ELF-1 (cell line): ENCODE data around the gene KCNIP3.

ENCODE experiments used
- DNase-seq: peaks from one replicate; pipeline ENCODE4 v3.0.0-alpha.2; 2016; ENCODE audit warnings: low read depth, low spot score

KCNIP3 gene

DNA sequence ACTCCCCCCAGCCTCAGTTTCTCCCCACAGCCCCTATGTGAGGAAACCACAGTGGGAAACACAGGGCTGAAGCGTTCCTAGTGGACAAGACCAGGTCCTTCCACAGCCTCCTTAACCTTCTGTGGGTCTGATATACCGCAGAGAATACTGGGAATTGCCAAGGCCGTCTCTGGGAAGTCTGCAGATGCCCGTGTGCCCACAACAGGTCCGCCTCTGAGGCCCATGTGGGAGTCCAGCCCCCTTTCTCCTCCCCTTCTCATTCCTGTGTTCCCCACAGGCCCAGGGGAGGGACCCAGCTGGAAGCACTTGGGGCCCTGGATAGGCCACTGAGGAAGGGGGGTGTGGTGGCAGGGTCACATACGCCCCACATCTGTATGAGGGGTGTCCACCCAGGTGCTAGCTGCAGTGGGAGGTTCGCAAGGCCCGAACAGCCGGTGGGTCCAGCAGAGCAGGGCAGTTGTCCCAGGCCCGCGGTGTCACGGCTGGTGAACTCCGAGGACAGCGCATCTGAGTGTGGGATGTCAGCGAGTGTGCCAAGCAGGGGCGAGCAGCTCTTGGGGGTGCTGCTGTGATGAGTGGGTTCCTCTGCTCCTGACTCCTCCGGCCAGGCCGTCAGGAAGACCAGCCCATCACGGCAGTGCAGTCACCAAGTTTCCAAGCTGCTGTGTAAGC lies 2.4 kb upstream of the KCNIP3 start:
- DNase-seq = no peak

DNA sequence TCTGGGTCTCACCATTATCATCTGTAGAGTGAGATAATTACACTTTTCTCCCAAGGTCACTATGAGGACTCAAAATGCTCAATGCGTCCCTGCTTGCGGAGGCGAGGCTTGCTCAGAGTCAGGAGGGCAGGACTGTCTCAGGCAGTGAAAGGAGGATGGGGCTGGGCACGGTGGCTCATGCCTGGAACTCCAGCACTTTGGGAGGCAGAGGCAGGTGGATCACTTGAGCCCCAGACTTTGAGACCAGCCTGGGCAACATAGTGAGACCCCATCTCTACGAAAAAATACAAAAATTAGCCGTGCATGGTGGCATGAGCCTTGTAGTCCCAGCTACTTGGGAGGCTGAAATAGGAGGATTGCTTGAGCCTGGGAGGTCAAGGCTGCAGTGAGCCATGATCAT lies 1.8 kb upstream of the KCNIP3 start:
- DNase-seq = no peak

DNA sequence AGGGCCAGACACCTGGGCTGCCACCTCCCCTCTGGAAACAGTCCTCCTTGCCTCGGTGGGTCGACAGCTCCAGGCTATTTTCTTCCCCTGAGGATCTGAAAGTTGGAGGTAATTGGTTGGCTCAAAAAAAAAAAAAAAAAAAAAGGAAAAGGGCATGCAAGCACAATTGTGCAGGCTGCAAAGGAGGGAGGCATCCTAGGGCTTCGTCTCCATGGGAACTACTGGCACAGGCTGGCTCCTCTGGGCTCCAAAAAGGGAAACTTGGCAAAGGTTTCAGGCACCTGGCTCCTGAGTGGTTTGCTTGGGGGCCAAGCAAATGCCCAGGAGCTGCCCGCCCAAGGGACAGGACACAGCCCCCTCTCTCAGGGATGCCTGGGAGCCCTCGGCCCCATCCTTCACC lies 1.1 kb upstream of the KCNIP3 start:
- no peak for DNase-seq

DNA sequence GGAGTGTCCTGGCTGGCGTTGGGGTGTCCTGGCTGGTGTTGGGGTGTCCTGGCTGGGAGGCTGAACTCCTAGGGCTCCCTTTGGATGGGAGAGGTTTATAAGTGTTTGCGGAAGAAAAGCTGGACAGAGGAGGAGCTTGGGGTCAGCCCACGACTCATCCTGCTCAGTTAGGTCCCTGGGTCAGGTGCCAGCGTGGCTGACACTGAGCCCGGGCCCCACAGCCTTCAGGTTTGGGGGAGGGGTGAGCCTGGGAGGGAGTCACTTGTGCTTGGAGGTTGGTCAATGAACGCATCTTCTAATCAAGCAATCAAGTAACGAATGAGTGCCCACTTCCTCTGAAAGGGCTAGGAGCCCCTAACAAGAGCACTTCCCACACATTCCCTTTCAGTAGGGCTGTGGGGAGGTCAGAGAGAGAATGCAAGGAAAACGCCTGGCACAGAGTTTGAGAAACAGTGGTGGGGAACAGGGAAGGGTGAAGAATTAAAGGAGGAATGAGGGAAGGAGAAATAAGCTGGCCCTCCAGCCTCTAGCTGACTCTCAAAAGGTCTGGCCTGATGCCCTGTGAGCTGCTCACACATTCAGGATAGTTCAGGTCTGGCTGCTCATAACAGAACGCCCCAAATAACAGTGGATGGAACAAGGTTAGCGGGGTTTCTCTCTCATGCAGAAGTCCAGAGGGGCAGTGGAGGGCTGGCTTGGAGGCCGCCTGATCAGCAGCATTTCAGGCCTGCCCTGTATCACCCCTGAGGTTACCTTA lies 670 bp downstream of the KCNIP3 start:
- no peak for DNase-seq

DNA sequence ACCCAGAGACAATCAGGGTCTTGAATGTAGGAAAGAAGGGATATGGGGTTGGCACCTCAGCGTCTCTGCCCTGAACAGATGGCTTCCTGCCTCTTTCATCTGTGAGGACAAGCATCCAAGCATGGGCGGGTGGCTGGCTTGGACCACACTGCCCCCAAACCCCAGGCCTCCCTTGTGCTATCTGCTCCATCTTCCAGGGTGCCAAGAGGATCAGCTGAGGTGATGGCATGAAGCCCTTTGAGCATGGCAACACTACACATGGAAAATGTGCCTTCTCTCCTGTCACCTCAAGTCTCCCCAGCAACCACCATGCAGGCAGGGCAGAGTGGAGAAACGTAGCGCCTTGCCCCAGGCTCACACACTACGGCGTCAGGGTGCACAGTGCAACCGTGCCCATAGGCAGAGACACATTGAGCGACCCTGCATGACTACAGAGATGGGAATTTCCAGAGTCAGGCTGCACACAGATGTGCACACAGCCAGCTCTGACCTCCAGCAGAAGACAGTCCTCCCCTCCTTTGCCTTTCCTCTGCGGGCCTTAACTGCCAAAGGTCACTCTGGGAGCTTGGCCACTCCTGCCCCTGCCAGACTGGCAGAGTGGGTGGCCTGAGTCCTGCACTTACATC lies 1.5 kb downstream of the KCNIP3 start:
- DNase-seq = no peak

DNA sequence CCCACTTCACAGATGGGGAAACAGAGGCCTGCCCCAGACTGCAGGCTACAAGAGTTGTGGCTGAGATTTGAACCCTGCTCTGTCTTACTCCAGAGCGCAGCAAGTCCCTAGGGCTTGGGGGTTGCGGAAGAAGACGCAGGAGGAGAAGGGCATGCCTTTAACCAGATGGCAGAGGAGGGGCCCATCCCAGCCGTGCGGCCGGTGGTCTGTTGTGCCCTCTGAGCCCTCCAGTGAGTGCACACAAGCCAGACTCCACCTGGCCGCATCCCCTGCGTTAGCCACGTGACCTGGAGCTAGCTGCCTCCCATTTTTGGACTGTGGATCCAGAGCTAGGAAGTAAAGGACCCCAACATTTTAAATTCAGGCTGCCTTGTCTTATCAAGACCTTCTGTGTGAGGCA lies 2.8 kb downstream of the KCNIP3 start:
- DNase-seq = no peak

DNA sequence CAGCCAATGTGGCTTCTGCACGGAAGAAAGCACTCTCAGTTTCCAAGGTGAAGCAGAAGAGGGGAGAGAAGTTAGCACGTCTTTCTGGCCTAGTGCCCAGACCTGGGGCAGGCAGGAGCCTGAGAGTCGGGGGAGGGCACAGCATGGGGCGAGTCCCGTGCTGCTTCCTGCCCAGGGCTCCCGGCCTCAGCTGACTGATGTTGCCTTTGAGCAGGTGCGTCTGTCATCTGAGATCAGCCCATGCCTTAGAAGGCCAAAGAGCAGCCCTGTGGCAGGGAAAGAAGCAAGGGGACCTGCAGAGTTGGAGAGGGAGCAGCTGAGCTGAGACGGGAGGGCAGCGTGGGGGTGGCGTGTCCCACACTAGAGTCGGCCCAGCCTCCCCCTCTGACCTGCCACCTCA lies 3.3 kb downstream of the KCNIP3 start:
- no peak for DNase-seq

DNA sequence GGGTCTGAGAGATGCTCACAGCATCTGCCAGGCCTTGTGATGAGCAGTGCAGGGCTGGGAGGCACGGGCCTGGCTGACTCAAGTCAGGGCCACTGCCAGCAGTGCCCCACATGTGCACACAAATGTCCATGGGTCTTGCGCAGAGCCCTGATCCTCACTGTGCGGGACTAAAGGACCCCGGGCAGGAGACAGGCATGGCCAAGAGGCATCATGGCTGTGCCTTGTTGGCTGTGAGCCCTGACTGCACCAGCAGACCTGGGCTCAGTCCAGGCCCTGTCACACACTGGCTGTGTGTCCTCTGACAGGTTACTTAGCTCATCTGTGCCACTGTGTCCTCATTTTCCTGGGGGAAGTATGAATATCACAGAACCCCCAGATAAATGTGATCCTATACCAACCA lies 4.0 kb downstream of the KCNIP3 start:
- no peak for DNase-seq

DNA sequence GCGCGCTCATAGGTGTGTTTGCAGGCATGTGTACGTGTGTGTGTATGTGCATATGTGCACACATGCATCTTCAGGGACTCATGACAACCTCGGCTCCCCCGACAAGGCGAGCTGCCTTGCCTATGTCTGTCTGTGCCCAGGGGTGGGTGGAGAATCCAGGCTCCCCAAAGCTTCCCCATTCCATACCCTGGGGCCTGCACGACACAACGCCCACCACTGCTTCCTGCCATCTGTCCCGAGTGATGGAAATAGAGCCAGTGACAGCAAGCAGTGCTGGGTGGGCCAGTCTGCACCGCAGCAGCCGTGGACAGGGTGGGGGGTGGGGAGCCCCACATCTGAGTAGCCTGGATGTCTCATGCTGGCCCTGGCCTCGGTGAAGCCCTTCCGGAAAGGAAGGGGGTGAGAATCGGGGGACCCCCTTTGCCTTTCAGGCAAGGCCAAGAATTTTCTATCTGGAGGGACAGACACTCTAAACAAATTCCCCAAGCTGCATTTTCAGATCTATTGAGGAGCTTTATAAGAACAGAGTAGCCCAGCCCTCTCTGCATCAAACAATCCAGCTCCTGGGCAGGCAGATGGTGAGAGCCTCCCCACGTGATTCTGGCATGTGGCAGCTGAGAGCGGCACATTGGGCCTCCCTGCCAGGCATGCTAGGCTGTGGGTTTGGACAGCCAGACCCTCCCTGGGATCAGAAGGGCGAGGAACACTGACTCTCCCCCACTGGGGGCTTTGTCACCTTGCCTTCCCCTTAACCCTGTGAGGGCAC lies 4.9 kb downstream of the KCNIP3 start:
- DNase-seq = no peak

DNA sequence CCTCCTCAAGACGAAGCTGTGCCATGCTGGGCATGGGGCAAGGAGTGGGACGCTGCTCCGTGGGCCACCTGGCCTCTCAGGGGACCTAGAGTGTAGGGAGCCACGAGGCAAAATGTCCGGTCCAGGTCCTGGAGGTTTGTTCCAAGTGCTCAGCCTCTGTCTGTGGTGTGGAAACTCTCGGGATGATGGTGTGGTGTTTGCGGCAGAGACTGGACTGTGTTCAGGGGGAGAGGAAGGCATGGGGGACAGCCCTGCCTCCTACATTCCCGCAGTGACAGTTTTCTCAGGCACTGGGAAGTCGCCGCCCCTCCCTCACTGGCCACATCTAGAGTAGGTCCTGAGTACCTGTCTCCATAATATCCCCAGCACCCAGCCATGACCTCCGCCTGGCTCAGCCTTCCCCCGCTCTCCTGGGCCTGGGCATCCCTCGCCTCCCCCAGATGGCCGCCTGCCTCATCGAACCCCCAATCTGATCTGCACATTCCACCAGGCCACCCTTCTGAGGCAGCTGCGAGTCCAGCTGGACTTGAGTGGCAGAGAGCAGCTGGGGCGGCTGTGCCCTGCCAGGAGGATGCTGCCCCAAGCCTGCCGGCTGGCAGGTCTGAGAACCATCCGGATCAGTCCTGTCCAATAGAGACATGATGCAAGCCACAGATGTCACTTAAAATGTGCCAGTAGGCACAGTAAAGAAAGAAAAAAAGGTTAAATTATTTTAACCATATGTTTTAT lies 6.2 kb downstream of the KCNIP3 start:
- DNase-seq = no peak

DNA sequence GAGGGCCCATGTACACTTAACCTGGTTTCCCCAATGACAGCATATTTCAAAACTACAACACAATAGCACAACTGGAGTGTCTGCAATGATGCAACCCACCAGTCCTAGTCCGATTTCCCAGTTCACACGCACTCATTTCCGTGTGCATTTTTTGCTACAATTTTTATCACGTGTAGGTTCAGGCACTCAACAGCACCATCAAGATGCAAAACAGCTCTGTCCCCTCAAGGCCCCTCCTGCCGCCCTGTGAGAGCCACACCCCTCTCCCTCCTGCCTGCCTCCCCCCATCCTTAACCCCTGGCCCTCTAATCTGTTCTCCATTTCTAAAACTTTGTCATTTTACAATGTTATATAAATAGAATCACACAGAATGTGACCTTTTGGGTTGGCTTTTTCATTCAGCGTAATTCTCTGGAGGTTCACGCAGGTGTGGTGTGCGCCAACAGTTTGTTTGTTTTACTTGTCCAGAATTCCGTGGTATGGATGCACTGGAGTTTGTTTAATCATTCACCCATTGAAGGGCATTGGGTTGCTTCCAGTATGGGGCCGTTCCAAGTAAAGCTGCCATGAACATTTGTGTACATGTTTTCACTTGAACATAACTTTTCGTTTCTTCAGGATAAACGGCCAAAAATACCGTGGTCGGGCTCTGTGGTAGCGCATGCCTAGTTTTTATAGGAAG lies 8.4 kb downstream of the KCNIP3 start:
- DNase-seq = no peak

DNA sequence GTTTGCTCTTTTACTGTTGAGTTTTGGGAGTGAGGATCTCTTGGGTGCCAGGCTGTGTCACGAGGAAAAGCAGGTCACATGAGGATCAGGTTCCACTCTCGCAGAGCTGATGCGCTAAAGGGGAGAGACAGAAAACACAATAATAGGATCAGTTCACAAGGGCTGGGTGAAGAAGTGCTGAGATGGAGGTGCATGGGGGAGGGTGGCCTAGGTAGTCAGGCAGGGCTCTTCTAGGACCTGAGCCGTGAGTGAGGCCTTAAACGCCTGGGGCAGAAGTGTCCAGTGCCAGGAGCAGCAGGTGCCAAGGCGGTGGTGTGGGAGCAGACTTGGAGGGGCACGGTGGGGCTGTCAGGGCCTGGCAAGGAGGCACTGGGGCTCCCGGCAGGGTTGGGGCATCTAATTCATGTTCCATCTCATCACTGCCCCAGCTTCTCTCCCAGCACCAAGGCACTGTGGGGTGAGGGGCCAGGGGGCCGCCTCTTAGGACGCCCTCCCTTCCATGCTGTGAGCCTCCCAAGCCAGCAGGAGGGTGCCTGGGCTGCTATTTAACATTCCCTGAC lies 9.3 kb downstream of the KCNIP3 start:
- no peak for DNase-seq

DNA sequence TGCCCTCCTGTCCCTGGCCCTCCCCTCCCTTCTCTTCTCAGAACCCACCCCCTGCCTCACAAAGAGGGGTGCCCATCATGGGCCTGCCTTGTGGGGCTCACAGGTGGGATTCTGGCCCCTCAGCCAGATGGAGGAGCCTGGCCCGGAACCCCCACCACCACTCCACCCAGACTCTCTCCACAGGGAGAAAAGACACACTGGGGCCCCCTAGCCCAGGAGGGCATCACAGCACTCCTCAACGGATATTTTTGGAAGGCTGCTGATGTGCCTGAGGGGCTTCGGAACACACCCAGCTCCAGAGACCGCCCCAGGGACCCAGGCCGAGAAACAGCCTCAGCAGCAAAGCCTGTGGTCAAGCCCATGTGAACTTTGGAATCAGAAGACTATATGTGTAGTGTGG lies 9.9 kb downstream of the KCNIP3 start:
- peak; percentile 38 for DNase-seq

DNA sequence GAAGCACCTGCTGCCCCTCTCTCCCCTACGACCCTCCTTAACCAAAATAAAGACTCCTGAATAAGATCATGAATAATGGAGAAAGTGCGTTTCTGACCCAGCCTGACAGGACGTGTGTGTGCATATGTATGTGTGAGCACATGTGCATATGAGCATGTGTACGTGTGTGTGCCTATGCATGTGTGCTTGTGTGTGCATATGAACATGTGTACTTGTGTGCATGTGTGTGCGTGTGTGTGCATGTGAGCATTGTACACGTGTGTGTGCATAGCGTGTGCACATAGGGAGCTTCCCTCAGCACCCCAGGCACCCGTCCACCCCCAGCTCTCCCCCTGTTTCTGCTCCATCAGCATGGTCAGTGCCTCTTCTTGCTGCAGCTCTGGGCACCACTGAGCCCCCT lies 10.7 kb downstream of the KCNIP3 start:
- DNase-seq = no peak

DNA sequence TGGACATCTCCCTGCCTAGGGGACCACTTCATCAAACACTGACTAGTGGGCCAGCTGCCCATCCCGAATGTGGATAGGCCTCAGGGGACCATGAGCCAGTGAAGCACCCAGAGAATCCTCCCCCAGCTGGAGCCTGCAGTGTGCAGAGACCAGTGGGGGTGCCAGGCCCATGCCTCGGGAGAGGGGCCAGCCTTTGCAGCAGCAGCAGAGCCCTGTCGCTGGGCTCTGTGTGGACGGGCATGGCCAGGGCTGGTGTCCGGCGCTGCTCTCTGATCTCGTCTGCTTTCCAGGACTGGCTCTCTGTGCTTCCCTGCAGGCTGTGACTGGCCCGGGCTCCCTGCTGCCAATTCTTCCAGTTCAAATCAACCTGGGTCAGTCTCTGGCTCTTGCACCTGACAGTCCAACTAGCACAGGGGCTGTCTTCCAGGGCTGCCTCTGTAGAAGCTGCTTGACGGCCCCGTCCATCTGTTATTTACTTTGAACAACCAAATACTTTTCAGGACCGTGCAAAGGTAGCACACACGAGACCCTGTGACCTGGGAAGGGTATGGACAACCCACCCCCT lies 11.4 kb downstream of the KCNIP3 start:
- no peak for DNase-seq

DNA sequence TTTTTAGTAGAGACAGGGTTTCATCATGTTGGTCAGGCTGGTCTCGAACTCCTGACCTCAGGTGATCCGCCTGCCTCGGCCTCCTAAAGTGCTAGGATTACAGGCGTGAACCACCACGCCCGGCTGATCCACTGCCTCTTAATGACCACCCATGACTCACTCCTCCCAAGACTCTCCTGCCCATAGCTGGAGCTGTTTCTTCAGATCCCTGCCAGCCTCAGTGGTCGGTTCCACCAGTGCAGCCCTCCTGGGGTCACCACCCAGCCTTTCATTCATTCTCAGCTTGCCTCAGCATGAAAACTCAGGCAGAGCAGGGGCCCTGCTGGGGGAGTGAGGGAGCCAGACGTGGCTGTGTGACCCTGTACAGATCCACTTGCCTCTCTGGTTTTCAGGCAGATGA lies 12.5 kb downstream of the KCNIP3 start:
- DNase-seq = no peak

DNA sequence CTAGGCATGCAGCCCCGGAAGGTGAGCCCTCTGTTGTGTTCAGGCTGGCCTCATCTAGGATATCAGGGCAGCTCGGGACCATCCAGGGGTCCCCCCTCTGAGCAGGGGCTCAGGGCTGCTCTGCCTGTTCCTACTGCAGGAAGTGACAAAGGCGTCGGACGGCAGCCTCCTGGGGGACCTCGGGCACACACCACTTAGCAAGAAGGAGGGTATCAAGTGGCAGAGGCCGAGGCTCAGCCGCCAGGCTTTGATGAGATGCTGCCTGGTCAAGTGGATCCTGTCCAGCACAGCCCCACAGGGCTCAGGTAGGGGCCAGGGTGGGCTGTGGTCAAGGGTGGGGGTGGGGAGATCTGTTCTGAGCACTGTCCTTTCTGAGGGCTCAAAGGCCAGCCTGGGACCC lies 13.1 kb downstream of the KCNIP3 start:
- DNase-seq = no peak

DNA sequence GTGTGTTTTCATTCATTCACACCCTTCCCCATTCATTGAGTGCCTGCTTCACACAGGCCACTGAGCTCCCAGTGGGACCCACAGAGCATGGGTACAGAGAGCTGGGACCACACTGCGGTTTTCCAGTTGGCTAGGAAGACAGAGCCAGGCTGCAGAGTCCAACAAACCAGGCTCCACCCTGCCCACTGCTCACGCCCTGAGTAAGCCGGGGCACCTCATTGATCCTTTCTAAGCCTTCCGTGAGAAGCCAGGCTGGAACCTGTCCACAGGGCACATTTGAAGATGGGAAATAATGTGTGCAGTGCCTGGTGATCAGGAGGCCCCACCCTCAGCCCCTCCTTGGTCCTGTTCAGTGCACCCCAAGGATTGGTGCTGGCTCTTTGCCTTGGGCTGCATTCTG lies 13.5 kb downstream of the KCNIP3 start:
- DNase-seq = no peak

DNA sequence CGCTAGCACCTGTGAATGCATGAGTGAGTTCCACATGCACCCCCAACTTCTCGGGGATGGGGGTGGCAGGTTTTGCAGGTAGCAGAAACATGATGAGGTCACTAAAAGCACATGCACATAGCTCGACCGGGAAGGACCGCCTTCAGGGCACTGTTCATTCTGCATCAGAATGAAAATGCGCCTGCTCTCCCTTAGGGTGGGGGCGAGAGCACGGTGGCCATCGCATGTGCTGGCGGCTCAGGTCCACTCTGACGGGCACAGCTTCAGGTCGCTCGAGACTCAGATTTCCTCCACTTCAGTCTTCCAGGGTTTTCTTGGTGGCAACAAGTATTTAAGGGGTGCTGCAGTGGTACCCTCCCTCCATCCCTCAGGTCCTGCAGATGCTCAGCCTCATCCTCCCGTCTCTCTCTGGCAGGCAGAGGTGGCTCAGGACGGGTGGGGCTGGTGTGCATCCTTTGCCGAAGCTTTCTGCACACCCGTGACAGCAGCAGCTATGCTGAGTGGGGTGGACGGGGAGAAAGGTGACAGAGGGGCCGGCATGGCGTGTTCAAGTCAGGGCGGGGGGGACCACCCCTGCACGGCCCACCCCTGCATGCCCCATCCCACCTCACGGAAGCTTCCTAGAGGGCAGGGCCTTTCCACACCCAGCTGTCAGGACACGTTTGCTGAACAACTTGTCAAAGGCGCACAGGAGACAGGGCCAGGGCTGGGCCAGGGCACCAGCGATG lies 14.8 kb downstream of the KCNIP3 start:
- DNase-seq = peak; percentile 19
